Thyroid gland (tissue), 4 donors: ENCODE measurements around the gene OCA2. TPM values are rescaled to one million over a fixed set of nuclear protein-coding genes. Genes with fewer than 3 reads are reported as not detected.

ENCODE experiments used
- DNase-seq, 2 donors: peaks; one replicate each; pipeline ENCODE4 v3.0.0-alpha.2; 2019
- H3K27ac ChIP-seq, 3 donors: fragments of 200-600 bp; sonication (generic); 1 replicate in 2 of 3; 2 replicates in 1 of 3; pipeline ENCODE4 v1.5.1; 2016 to 2019; ENCODE audit warnings: mild to moderate bottlenecking in 1 of 3, moderate library complexity in 1 of 3
- H3K27me3 ChIP-seq: fragments of 200-600 bp; sonication (generic); one replicate; pipeline ENCODE4 v1.5.1; 2019
- H3K36me3 ChIP-seq, 2 donors: fragments of 200-600 bp; sonication (generic); one replicate each; pipeline ENCODE4 v1.5.1; 2016 to 2019
- H3K4me1 ChIP-seq, 2 donors: fragments of 200-600 bp; sonication (generic); one replicate each; pipeline ENCODE4 v1.5.1; 2017 to 2019
- H3K4me3 ChIP-seq, 3 donors: fragments of 200-600 bp; sonication (generic); replicated peaks in 1 of 3; 1 replicate in 2 of 3; 2 replicates in 1 of 3; pipeline ENCODE4 v1.5.1; 2016; ENCODE audit warnings: mild to moderate bottlenecking in 1 of 3
- H3K9me3 ChIP-seq: fragments of 200-600 bp; sonication (generic); one replicate; pipeline ENCODE4 v1.5.1; 2017
- POLR2A ChIP-seq, 2 donors: fragments of 450-650 bp; IDR thresholded peaks; one replicate each; pipeline ENCODE4 v1.6.1; 2017; ENCODE audit warnings: antibody characterized with exemption in 2 of 2, mild to moderate bottlenecking in 2 of 2, moderate library complexity in 1 of 2
- WGBS, 2 donors: methylation state at CpG; one replicate each; pipeline ENCODE4 v1.1.5; 2017; 5-methylcytosine and 5-hydroxymethylcytosine counted together
- intact Hi-C: fragments of 100-400 bp; cut with DNase I; formaldehyde crosslinking; loops from one replicate; pipeline ENCODE4 v1.15.1; 2023
- total RNA-seq, 4 donors: library from RNA; depleted of rRNA; stranded (reverse); fragments of >200 nt; gene quantifications; one replicate each; pipeline ENCODE4 v1.2.3, GENCODE V29; 2016
- TF ChIP-seq, protein P1 (sequence below), 6 experiments: fragments of 200-600 bp in 3 of 6; fragments of 450-650 bp in 3 of 6; sonication (generic) in 3 of 6; IDR thresholded peaks; one replicate each; pipeline ENCODE4 v1.5.1; 2016 to 2019; ENCODE audit warnings: antibody characterized with exemption in 6 of 6, mild to moderate bottlenecking in 2 of 6, inconsistent platforms in 1 of 6, moderate library complexity in 1 of 6

The OCA2 gene
- total RNA-seq, 4 donors from 2014 or later, result 5.5 to 20.5 (median 13.8) TPM

DNA sequence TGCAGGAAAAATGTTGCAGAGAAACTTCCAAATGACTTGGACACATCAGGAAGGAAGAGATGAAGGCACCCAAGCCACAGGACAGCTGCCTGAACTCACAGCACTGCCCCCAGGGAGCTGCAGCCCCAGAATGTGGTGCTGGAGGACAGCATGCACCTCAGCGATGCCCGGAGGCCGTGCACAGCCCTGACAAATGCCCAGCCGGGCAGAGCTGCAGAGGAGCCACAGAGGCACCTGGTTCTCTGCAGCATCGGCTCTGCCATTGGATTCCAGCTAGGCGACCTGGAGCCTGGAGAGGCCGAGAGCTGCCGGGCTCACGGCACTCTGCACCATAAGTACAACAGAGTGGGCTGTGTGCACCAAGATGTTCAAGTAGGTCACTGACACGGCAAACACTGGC, 97.5 kb downstream of the OCA2 start:
- Histone ChIP-seq H3K9me3 (no peaks in the 10 kb centered on the region), H3K4me1 (no peaks in the 10 kb centered on the region), H3K27ac (no peak overlapping the region), H3K4me3 (no peak overlapping the region), H3K27me3 (no peaks in the 10 kb centered on the region), H3K36me3 (no peaks in the 10 kb centered on the region)
- no peak for DNase-seq
- TF ChIP-seq, protein P1, sequence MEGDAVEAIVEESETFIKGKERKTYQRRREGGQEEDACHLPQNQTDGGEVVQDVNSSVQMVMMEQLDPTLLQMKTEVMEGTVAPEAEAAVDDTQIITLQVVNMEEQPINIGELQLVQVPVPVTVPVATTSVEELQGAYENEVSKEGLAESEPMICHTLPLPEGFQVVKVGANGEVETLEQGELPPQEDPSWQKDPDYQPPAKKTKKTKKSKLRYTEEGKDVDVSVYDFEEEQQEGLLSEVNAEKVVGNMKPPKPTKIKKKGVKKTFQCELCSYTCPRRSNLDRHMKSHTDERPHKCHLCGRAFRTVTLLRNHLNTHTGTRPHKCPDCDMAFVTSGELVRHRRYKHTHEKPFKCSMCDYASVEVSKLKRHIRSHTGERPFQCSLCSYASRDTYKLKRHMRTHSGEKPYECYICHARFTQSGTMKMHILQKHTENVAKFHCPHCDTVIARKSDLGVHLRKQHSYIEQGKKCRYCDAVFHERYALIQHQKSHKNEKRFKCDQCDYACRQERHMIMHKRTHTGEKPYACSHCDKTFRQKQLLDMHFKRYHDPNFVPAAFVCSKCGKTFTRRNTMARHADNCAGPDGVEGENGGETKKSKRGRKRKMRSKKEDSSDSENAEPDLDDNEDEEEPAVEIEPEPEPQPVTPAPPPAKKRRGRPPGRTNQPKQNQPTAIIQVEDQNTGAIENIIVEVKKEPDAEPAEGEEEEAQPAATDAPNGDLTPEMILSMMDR (IDR thresholded peaks at IDR 0.05), result no peak
- no peak for TF ChIP-seq POLR2A (IDR thresholded peaks at IDR 0.05)
- intact Hi-C loops, result no loop called here
- 78% methylated on average over 10 of the region's 10 CpGs for WGBS, 2 donors

DNA sequence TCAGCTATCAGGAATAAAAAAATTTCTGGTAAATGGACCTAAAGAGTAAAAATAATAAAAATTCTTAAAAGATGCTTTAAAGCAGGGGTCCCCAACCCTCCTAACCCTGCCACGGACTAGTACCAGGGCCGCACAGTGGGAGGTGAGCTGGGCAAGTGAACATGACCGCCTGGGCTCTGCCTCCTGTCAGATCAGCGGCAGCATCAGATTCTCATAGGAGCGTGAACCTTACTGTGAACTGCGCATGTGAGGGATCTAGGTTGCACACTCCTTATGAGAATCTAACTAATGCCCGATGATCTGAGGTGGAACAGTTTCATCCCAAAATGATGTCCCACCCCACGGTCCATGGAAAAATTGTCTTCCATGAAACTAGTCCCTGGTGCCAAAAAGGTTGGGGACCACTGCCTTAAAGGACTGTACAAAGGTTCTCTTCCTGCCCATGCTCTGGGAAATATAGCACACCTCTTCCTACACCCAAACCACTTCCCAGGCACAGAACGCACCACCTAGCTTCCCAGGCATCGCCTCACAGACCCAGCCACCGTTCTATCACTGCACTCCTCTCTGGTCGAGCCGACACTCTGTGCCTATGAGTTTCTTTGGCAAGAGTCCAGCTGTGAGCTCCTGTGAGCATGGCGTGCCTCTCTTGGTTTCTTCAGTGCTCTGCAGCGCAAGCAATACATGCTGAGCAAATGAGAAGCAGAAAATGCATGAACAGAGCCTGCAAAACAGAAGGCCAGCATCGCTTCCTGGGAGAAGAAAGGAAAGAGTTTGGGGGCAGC, 104.9 kb downstream of the OCA2 start:
- Histone ChIP-seq H3K4me3 (no peak overlapping the region), H3K4me1 (peaks cover 0 to 3% of the 10 kb centered on the region in 2 donors), H3K9me3 (no peaks in the 10 kb centered on the region), H3K36me3 (no peaks in the 10 kb centered on the region), H3K27me3 (no peaks in the 10 kb centered on the region), H3K27ac (no peak overlapping the region)
- peak; percentile 74 to 77 for DNase-seq
- no peak for TF ChIP-seq POLR2A (IDR thresholded peaks at IDR 0.05)
- TF ChIP-seq, protein P1 (IDR thresholded peaks at IDR 0.05), result no peak
- intact Hi-C loops, result no loop called here
- 66 to 68% methylated on average over 16 of the region's 16 CpGs for WGBS, 2 donors

- Histone ChIP-seq H3K27me3 (no peaks in the 10 kb centered on the region), H3K27ac (no peak overlapping the region), H3K9me3 (no peaks in the 10 kb centered on the region), H3K4me1 (peaks cover 0 to 3% of the 10 kb centered on the region in 2 donors), H3K36me3 (no peaks in the 10 kb centered on the region), H3K4me3 (no peak overlapping the region)
- TF ChIP-seq, protein P1 (IDR thresholded peaks at IDR 0.05), result no peak
- no peak for TF ChIP-seq POLR2A (IDR thresholded peaks at IDR 0.05)
- DNase-seq, result no peak
- intact Hi-C loops, result no loop called here
- 92 to 97% methylated on average over 10 of the region's 10 CpGs for WGBS, 2 donors
Observed at GRCh38 chr15:27993544-27993943, 105.6 kb downstream of the OCA2 start.

GRCh38 chr15:27990521-27991515, 108.3 kb downstream of the OCA2 start:
- H3K4me1 ChIP-seq, result peaks cover 0 to 3% of the 10 kb centered on the region in 2 donors
- H3K27ac ChIP-seq, result no peak overlapping the region
- no peaks in the 10 kb centered on the region for H3K36me3 ChIP-seq
- H3K27me3 ChIP-seq, result no peaks in the 10 kb centered on the region
- 73 to 76% methylated on average over 16 of the region's 16 CpGs for WGBS, 2 donors
- no peaks in the 10 kb centered on the region for H3K9me3 ChIP-seq
- no peak overlapping the region for H3K4me3 ChIP-seq
- intact Hi-C loops, result no loop called here
- no peak for DNase-seq
- TF ChIP-seq, protein P1 (IDR thresholded peaks at IDR 0.05), result no peak
- no peak for TF ChIP-seq POLR2A (IDR thresholded peaks at IDR 0.05)
